K562 (cell line): ENCODE results near the gene RGMA. TPM values are rescaled to one million over a fixed set of nuclear protein-coding genes. Genes with fewer than 3 reads are reported as not detected.

Experiments used
- ATAC-seq: fragments of 200-7000 bp; cut with Tn5 transposase; 3 replicates; pipeline ENCODE4 v1.9.1; 2020; ENCODE audit warnings: moderate library complexity
- BruUV-seq: library from RNA; stranded (reverse); fragments of 400-500 nt; replicated peaks from 2 replicates; lab custom pipeline; 2021; lab: Mats Ljungman, UMichigan
- CTCF ChIA-PET: fragments of 300-600 bp; formaldehyde crosslinking; extraction: SDS; loops from one replicate; lab custom pipeline; 2021; ENCODE audit warnings: low intra/inter-chr PET ratio; lab: Yijun Ruan, JAX
- POLR2A ChIA-PET: fragments of 300-600, 350-650 bp; sonication (Branson Sonifier 250); formaldehyde crosslinking; extraction: SDS; loops from one replicate; lab custom pipeline; 2021; ENCODE audit warnings: antibody characterized with exemption, inconsistent platforms; lab: Yijun Ruan, JAX
- DNase-seq, 4 experiments: peaks; one replicate each; pipeline versions ENCODE4 v3.0.0 to v3.0.0-alpha.2; 2011 to 2018; ENCODE audit warnings: low spot score in 3 of 4, mixed read lengths in 3 of 4; ENCODE audit errors: extremely low read depth in 1 of 4
- FAIRE-seq: peaks from 2 replicates; lab custom pipeline; 2011; peaks lifted over from hg19 to GRCh38; lab: Jason Lieb, UNC
- H2AFZ ChIP-seq: 2 replicates; pipeline ENCODE4 v1.6.0; 2011; ENCODE audit warnings: low read depth, low read length, control low read depth, inconsistent platforms
- H3K27ac ChIP-seq: fragments of 200-600 bp; 3 replicates; pipeline ENCODE4 v1.8.0; 2011; ENCODE audit warnings: low read depth, mild to moderate bottlenecking, control low read depth, inconsistent platforms, low read length, moderate library complexity, mixed read lengths; ENCODE audit errors: extremely low read depth
- H3K27me3 ChIP-seq, 2 experiments: fragments of 300-600 bp in 1 of 2; 2 replicates in 1 of 2; 3 replicates in 1 of 2; pipeline versions ENCODE4 v1.6.0 to v1.8.0; 2011; ENCODE audit warnings: inconsistent platforms in 2 of 2, low read length in 2 of 2, mild to moderate bottlenecking in 1 of 2, mixed read lengths in 1 of 2, moderate library complexity in 1 of 2; ENCODE audit not compliant: control insufficient read depth in 2 of 2, insufficient read depth in 2 of 2
- H3K36me3 ChIP-seq: fragments of 300-600 bp; 3 replicates; pipeline ENCODE4 v1.8.0; 2011; ENCODE audit warnings: mild to moderate bottlenecking, low read length, inconsistent platforms; ENCODE audit not compliant: control insufficient read depth, insufficient read depth
- H3K4me1 ChIP-seq, 2 experiments: fragments of 200-600 bp in 1 of 2; replicated peaks in 1 of 2; 2 replicates in 1 of 2; 3 replicates in 1 of 2; pipeline versions ENCODE4 v1.5.1 to v1.8.0; 2011; ENCODE audit warnings: inconsistent platforms in 2 of 2, low read length in 2 of 2, mild to moderate bottlenecking in 1 of 2, mixed read lengths in 1 of 2, moderate library complexity in 1 of 2; ENCODE audit not compliant: control insufficient read depth in 2 of 2, insufficient read depth in 2 of 2
- H3K4me2 ChIP-seq: 2 replicates; pipeline ENCODE4 v1.6.1; 2011; ENCODE audit warnings: low read length, control low read depth, inconsistent platforms, mixed read lengths; ENCODE audit not compliant: insufficient read depth
- H3K4me3 ChIP-seq: fragments of 200-600 bp; sonication (generic), shearing (Covaris generic); 2 replicates; pipeline ENCODE4 v1.5.1; 2016; ENCODE audit warnings: control low read depth, inconsistent platforms
- H3K79me2 ChIP-seq: fragments of 200-600 bp; 3 replicates; pipeline ENCODE4 v1.8.0; 2011; ENCODE audit warnings: low read length, inconsistent platforms; ENCODE audit not compliant: control insufficient read depth, insufficient read depth
- H3K9ac ChIP-seq, 2 experiments: 2 replicates each; pipeline versions ENCODE4 v1.6.0 to v1.6.1; 2011; ENCODE audit warnings: low read depth in 2 of 2, low read length in 2 of 2, control low read depth in 1 of 2, inconsistent platforms in 1 of 2, mild to moderate bottlenecking in 1 of 2, mixed read lengths in 1 of 2; ENCODE audit not compliant: insufficient read depth in 1 of 2
- H3K9me1 ChIP-seq: one replicate; pipeline ENCODE4 v1.6.0; 2011; ENCODE audit warnings: inconsistent platforms, mild to moderate bottlenecking, low read length, moderate library complexity; ENCODE audit not compliant: control insufficient read depth, insufficient read depth
- H3K9me3 ChIP-seq: replicated peaks from 2 replicates; pipeline ENCODE4 v1.5.1; 2011; ENCODE audit warnings: low read depth, low read length, inconsistent platforms; ENCODE audit not compliant: control insufficient read depth, insufficient read depth
- H4K20me1 ChIP-seq: replicated peaks from 2 replicates; pipeline ENCODE4 v1.6.1; 2011; ENCODE audit warnings: low read length, inconsistent platforms, mixed read lengths; ENCODE audit not compliant: control insufficient read depth, insufficient read depth
- BRF1 ChIP-seq: IDR thresholded peaks from 3 replicates; pipeline ENCODE4 v1.6.1; 2011; ENCODE audit warnings: borderline replicate concordance, mild to moderate bottlenecking; ENCODE audit not compliant: insufficient read length; ENCODE audit errors: extremely low read depth
- C11orf30 ChIP-seq: fragments of 450-650 bp; IDR thresholded peaks from 2 replicates; pipeline ENCODE4 v1.6.1; 2016; ENCODE audit warnings: low read depth, mild to moderate bottlenecking
- MAFG ChIP-seq: fragments of 450-650 bp; conservative IDR thresholded peaks from 2 replicates; pipeline ENCODE4 v1.6.1; 2016; ENCODE audit warnings: missing genetic modification characterization, missing compliant biosample characterization
- PHF21A ChIP-seq: fragments of 450-650 bp; IDR thresholded peaks from 2 replicates; pipeline ENCODE4 v1.6.1; 2017; ENCODE audit warnings: low read depth, borderline replicate concordance
- TAF1 ChIP-seq: IDR thresholded peaks from 2 replicates; pipeline ENCODE4 v1.6.1; 2011; ENCODE audit warnings: mild to moderate bottlenecking, low read length, moderate library complexity; ENCODE audit not compliant: insufficient read depth, control insufficient read depth, severe bottlenecking; ENCODE audit errors: extremely low read depth
- ZNF316 ChIP-seq: fragments of 450-650 bp; IDR thresholded peaks from 2 replicates; pipeline ENCODE4 v1.6.1; 2016
- WGBS: fragments of 100-300 bp; shearing (Covaris generic); methylation state at CpG from one replicate; pipeline ENCODE4 v1.1.6; 2016; ENCODE audit warnings: low coverage, mixed read lengths; ENCODE audit not compliant: insufficient coverage; ENCODE audit errors: missing lambda C conversion rate; 5-methylcytosine and 5-hydroxymethylcytosine counted together
- in situ Hi-C: fragments of 300-500 bp; cut with MboI; formaldehyde crosslinking; loops from 4 replicates; pipeline ENCODE4 v1.15.0; 2018; ENCODE audit warnings: inconsistent platforms, mixed read lengths
- intact Hi-C: fragments of 100-400 bp; cut with micrococcal nuclease; formaldehyde crosslinking; loops from 2 replicates; pipeline ENCODE4 v1.14.2; 2022
- polyA plus RNA-seq, 8 experiments: library from polyadenylated mRNA; depleted of rRNA in 4 of 8; stranded (reverse) in 5 of 8; unstranded in 3 of 8; fragments of >200 nt; fragmentation: Nextera tagmentation in 2 of 8; fragmentation: Illumina TruSeq in 1 of 8; extraction: Ambion mirVana in 2 of 8; extraction: Trizol in 1 of 8; gene quantifications; 2 replicates each; pipeline versions ENCODE4 v1.2.1 to v1.2.3, GENCODE V29; 2011 to 2014; ENCODE audit warnings: inconsistent platforms in 1 of 8, missing spikeins in 1 of 8
- total RNA-seq, 7 experiments: library from RNA; depleted of rRNA in 6 of 7; stranded (reverse); fragments of >200 nt in 6 of 7; fragmentation: Illumina TruSeq in 2 of 7; extraction: Trizol in 2 of 7; gene quantifications; 2 replicates each; pipeline versions ENCODE4 v1.2.1 to v1.2.3, GENCODE V29; 2011 to 2021; ENCODE audit warnings: low replicate concordance in 1 of 7

Gene RGMA
- total and polyA plus RNA-seq, 9 of the 15 experiments (the other 6 are each of a cell fraction or from before 2014, with no cell fraction given) = 0.03 to 0.05 (median 0.03) TPM; not detected in 6

DNA sequence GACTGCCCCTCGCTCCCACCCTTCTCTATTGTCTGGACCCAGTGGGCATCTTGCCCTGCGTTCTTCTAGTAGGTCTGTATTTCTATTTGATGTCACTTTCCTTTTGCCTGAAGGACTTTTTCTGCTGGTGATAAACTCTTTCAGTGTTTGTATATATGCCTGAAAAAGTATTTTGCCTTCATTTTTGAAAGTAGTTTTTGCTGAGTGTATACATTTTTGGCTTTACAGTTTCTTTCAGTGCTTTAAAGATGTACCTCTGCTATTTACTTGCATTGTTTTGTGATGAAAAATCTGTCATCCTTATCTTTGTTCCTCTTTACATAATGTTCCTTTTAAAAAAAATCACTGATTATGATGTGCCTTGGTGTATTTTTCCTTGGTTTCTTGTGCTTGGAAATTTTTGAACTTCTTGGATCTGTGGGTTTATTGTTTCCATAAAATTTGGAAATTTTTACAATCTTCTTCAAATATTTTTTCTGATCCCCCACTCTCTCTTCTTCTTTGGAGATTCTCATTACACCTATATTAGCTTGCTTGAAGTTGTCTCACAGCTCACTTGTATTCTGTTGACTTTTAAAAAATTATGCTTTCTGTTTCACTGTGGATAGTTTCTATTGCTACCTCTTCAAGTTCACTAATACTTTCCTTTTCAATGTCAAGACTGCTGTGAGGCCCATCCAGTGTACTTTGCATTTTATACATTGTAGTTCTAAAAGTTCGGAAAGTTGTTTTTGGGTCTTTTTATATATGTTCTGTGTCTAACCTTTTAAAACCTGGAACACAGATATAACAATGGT lies 67.8 kb downstream of the RGMA start:
- intact Hi-C loops (no loop called here), in situ Hi-C loops (no loop called here)
- ATAC-seq (no peak), FAIRE-seq (no peak), DNase-seq (no peak)
- Histone ChIP-seq H3K4me1 (no peaks in the 10 kb centered on the region), H3K4me2 (no peak overlapping the region), H3K27me3 (no peaks in the 10 kb centered on the region), H2AFZ (no peak overlapping the region), H3K9ac (no peak overlapping the region), H3K9me1 (no peaks in the 10 kb centered on the region), H3K9me3 (no peaks in the 10 kb centered on the region), H3K27ac (no peak overlapping the region), H3K4me3 (no peak overlapping the region), H4K20me1 (peaks cover 8% of the 10 kb centered on the region), H3K79me2 (no peaks in the 10 kb centered on the region; the same call in 2 of the 3 replicates), H3K36me3 (peaks cover 98% of the 10 kb centered on the region)
- no peak for TF ChIP-seq BRF1
- TF ChIP-seq MAFG (tag) = peak; percentile 18; the same call in 1 of the 2 replicates
- peak; percentile 62 for TF ChIP-seq ZNF316
- TF ChIP-seq C11orf30 = peak; percentile 39; the same call in 1 of the 2 replicates
- TF ChIP-seq PHF21A = no peak
- no peak for TF ChIP-seq TAF1
- 100% methylated on average over 3 of the region's 3 CpGs for WGBS
- CTCF ChIA-PET = no interaction called here
- no TSS peak for BruUV-seq
- POLR2A ChIA-PET = interaction anchor here (1.5 kb wide), 1 partner anchor 8 kb away, joined by 6 read pairs; no protein-coding TSS in a partner anchor
